ENCODE measurements around the gene AFP.

The AFP gene

GRCh38 chr4:73460913-73461522 is 25.0 kb downstream of the AFP start:
- DNase-seq (ENCODE audit: low read depth): no peak

GRCh38 chr4:73468170-73468569 is 32.1 kb downstream of the AFP start:
- no peak for DNase-seq (ENCODE audit: low read depth)

- DNase-seq (ENCODE audit: low read depth): no peak
These were observed 34.7 kb downstream of the AFP start for GRCh38 chr4:73470728-73471127.

- no peak for DNase-seq (ENCODE audit: low read depth)
These were observed 41.2 kb downstream of the AFP start for GRCh38 chr4:73477176-73477575.

GRCh38 chr4:73479323-73479722 is 43.3 kb downstream of the AFP start:
- DNase-seq (ENCODE audit: low read depth): no peak

GRCh38 chr4:73481358-73481757 is 45.3 kb downstream of the AFP start, which contains the start of gene AFM:
TSS of gene AFM (plus strand) at chr4:73481745. CDS start at chr4:73481776, 31 bp downstream.
- no peak for DNase-seq (ENCODE audit: low read depth)

GRCh38 chr4:73485085-73485484 is 49.1 kb downstream of the AFP start:
- no peak for DNase-seq (ENCODE audit: low read depth)

GRCh38 chr4:73485596-73485995 is 49.6 kb downstream of the AFP start:
- no peak for DNase-seq (ENCODE audit: low read depth)

GRCh38 chr4:73486497-73486896 is 50.5 kb downstream of the AFP start:
- no peak for DNase-seq (ENCODE audit: low read depth)

GRCh38 chr4:73487233-73487632 is 51.2 kb downstream of the AFP start:
- no peak for DNase-seq (ENCODE audit: low read depth)

GRCh38 chr4:73499996-73500765 is 64.2 kb downstream of the AFP start:
- DNase-seq (ENCODE audit: low read depth): no peak

GRCh38 chr4:73501664-73502265 is 65.7 kb downstream of the AFP start:
- no peak for DNase-seq (ENCODE audit: low read depth)

GRCh38 chr4:73505567-73505966 is 69.5 kb downstream of the AFP start:
- DNase-seq (ENCODE audit: low read depth): no peak

Measured in stimulated activated CD8-positive, alpha-beta memory T cell treated with anti-CD3 and anti-CD28 coated beads, Interleukin-4, amount 100 ng/mL, for 24 hours (primary cell).